ENCODE data around the gene RPL22. TPM values are rescaled to one million over a fixed set of nuclear protein-coding genes. Genes with fewer than 3 reads are reported as not detected.

RPL22 gene
- 100 to 1,000 TPM; 258 to 298 TPM for total RNA-seq

GRCh38 chr1:6199298-6200187 lies at the start of gene RPL22:
TSS of gene RPL22 (minus strand) at chr1:6199595. CDS start at chr1:6199573, 22 bp downstream.
- Mint-ChIP-seq H3K27me3 (no peaks in the 10 kb centered on the region), H3K27ac (peak within 1 kb of the TSS; percentile 87), H3K36me3 (ENCODE audit: low read depth) (peaks cover 27% of the 10 kb centered on the region), H3K4me3 (peak within 1 kb of the TSS; percentile 81), H3K4me1 (peaks cover 43% of the 10 kb centered on the region), H3K9me3 (no peaks in the 10 kb centered on the region)
- CTCF ChIA-PET, result interaction anchor here (0.7 to 1.8 kb wide), 6 partner anchors 10 to 222 kb away, joined by 3 to 6 read pairs (median 4); no protein-coding TSS in a partner anchor
- DNase-seq, result peak; percentile 99
- POLR2A ChIA-PET, result interaction anchor here (0.6 to 2.4 kb wide), 12 partner anchors 9 to 217 kb away, joined by 3 to 7 read pairs (median 4); partner anchors contain the start of genes ACOT7, ICMT and NPHP4

GRCh38 chr1:6248161-6248776 lies 48.9 kb upstream of the RPL22 start:
- peaks cover 60% of the 10 kb centered on the region for H3K27me3 Mint-ChIP-seq
- no peak for DNase-seq
- POLR2A ChIA-PET, result interaction anchor here (0.7 to 1.3 kb wide), 2 partner anchors 157 to 166 kb away, joined by 3 read pairs; no protein-coding TSS in a partner anchor
- H3K36me3 Mint-ChIP-seq (ENCODE audit: low read depth), result no peaks in the 10 kb centered on the region
- H3K27ac Mint-ChIP-seq, result no peak overlapping the region
- H3K4me3 Mint-ChIP-seq, result no peak overlapping the region
- no peaks in the 10 kb centered on the region for H3K9me3 Mint-ChIP-seq
- CTCF ChIA-PET, result interaction anchor here (0.9 to 4.2 kb wide), 10 partner anchors 42 to 212 kb away, joined by 3 to 61 read pairs (median 7); partner anchors contain the start of gene RNF207
- H3K4me1 Mint-ChIP-seq, result peaks cover 20% of the 10 kb centered on the region

- POLR2A ChIA-PET, result interaction anchor here (0.7 to 2.5 kb wide), 4 partner anchors 12 to 167 kb away, joined by 3 to 12 read pairs (median 6); partner anchors contain the start of genes ACOT7 and ICMT
- Mint-ChIP-seq H3K9me3 (no peaks in the 10 kb centered on the region), H3K36me3 (ENCODE audit: low read depth) (no peaks in the 10 kb centered on the region), H3K27ac (no peak overlapping the region), H3K4me3 (no peak overlapping the region), H3K27me3 (peaks cover 62% of the 10 kb centered on the region), H3K4me1 (peaks cover 20% of the 10 kb centered on the region)
- CTCF ChIA-PET, result interaction anchor here (0.8 to 4.2 kb wide), 17 partner anchors 10 to 192 kb away, joined by 3 to 61 read pairs (median 8); partner anchors contain the start of genes ACOT7, GPR153, ICMT and RNF207
- no peak for DNase-seq
Observed at GRCh38 chr1:6247651-6248050, 48.3 kb upstream of the RPL22 start.

GRCh38 chr1:6246497-6247467 lies 47.4 kb upstream of the RPL22 start:
- POLR2A ChIA-PET, result interaction anchor here (0.9 to 2.5 kb wide), 7 partner anchors 11 to 213 kb away, joined by 3 to 12 read pairs (median 5); partner anchors contain the start of genes ACOT7 and ICMT
- no peak overlapping the region for H3K27ac Mint-ChIP-seq

GRCh38 chr1:6245869-6246496 lies 46.6 kb upstream of the RPL22 start:
- peak; percentile 71 for DNase-seq
- Mint-ChIP-seq H3K27me3 (peaks cover 61% of the 10 kb centered on the region), H3K4me3 (peak overlapping the region; percentile 12), H3K36me3 (ENCODE audit: low read depth) (no peaks in the 10 kb centered on the region), H3K4me1 (peaks cover 24% of the 10 kb centered on the region), H3K9me3 (no peaks in the 10 kb centered on the region), H3K27ac (no peak overlapping the region)
- ChIA-PET POLR2A (interaction anchor here (0.9 to 2.5 kb wide), 7 partner anchors 10 to 214 kb away, joined by 3 to 12 read pairs (median 5); partner anchors contain the start of genes ACOT7 and ICMT), CTCF (interaction anchor here (0.7 to 4.2 kb wide), 31 partner anchors 8 to 245 kb away, joined by 3 to 61 read pairs (median 7); partner anchors contain the start of genes ACOT7, ESPN, GPR153 and ICMT)

More at GRCh38 chr1:6246497-6247467, 47.4 kb upstream of the RPL22 start:
- peak; percentile 82 for DNase-seq
- H3K9me3 Mint-ChIP-seq, result no peaks in the 10 kb centered on the region
- H3K4me1 Mint-ChIP-seq, result peaks cover 18% of the 10 kb centered on the region
- H3K27me3 Mint-ChIP-seq, result peaks cover 59% of the 10 kb centered on the region
- CTCF ChIA-PET, result interaction anchor here (0.7 to 4.2 kb wide), 36 partner anchors 9 to 399 kb away, joined by 3 to 61 read pairs (median 6); partner anchors contain the start of genes ACOT7, ESPN, GPR153 and ICMT
- H3K4me3 Mint-ChIP-seq, result peak overlapping the region; percentile 70
- no peaks in the 10 kb centered on the region for H3K36me3 Mint-ChIP-seq (ENCODE audit: low read depth)

GRCh38 chr1:6245086-6245868 lies 45.9 kb upstream of the RPL22 start:
- H3K27ac Mint-ChIP-seq, result no peak overlapping the region
- POLR2A ChIA-PET, result interaction anchor here (1.1 to 2.5 kb wide), 5 partner anchors 9 to 149 kb away, joined by 3 to 12 read pairs (median 7); partner anchors contain the start of genes ACOT7 and ICMT

GRCh38 chr1:6244401-6245049 lies 45.1 kb upstream of the RPL22 start:
- Mint-ChIP-seq H3K36me3 (ENCODE audit: low read depth) (no peaks in the 10 kb centered on the region), H3K4me1 (peaks cover 22% of the 10 kb centered on the region), H3K9me3 (no peaks in the 10 kb centered on the region), H3K27ac (no peak overlapping the region), H3K27me3 (peaks cover 61% of the 10 kb centered on the region), H3K4me3 (peak overlapping the region; percentile 15)
- CTCF ChIA-PET, result interaction anchor here (0.5 to 3.7 kb wide), 13 partner anchors 9 to 215 kb away, joined by 3 to 16 read pairs (median 3); partner anchors contain the start of genes ICMT and RNF207
- POLR2A ChIA-PET, result interaction anchor here (1.3 kb wide), 1 partner anchor 8 kb away, joined by 7 read pairs; the partner anchor contains the start of gene ICMT
- no peak for DNase-seq

More at GRCh38 chr1:6245086-6245868, 45.9 kb upstream of the RPL22 start:
- Mint-ChIP-seq H3K4me1 (peaks cover 24% of the 10 kb centered on the region), H3K9me3 (no peaks in the 10 kb centered on the region), H3K27me3 (peaks cover 59% of the 10 kb centered on the region), H3K4me3 (no peak overlapping the region), H3K36me3 (ENCODE audit: low read depth) (no peaks in the 10 kb centered on the region)
- peak; percentile 83 for DNase-seq
- CTCF ChIA-PET, result interaction anchor here (0.5 to 4.2 kb wide), 30 partner anchors 9 to 245 kb away, joined by 3 to 61 read pairs (median 6); partner anchors contain the start of genes ACOT7, ESPN, GPR153 and ICMT

- DNase-seq, result no peak
- Mint-ChIP-seq H3K27ac (no peak within 1 kb of the TSS), H3K27me3 (peaks cover 66% of the 10 kb centered on the region), H3K4me3 (peak within 1 kb of the TSS; percentile 15), H3K9me3 (no peaks in the 10 kb centered on the region), H3K36me3 (ENCODE audit: low read depth) (no peaks in the 10 kb centered on the region), H3K4me1 (peaks cover 22% of the 10 kb centered on the region)
- POLR2A ChIA-PET, result interaction anchor here (1.3 kb wide), 1 partner anchor 8 kb away, joined by 7 read pairs; the partner anchor contains the start of gene ICMT
- CTCF ChIA-PET, result interaction anchor here (1.6 to 1.7 kb wide), 2 partner anchors 11 to 135 kb away, joined by 4 to 7 read pairs; no protein-coding TSS in a partner anchor
Observed at GRCh38 chr1:6243993-6244392, 44.6 kb upstream of the RPL22 start, which contains the start of gene HES3. TSS of gene HES3 (plus strand) at chr1:6244179. CDS start at chr1:6244366, 187 bp downstream.

GRCh38 chr1:6243053-6243834 lies 43.8 kb upstream of the RPL22 start:
- H3K27ac Mint-ChIP-seq, result no peak overlapping the region
- no peaks in the 10 kb centered on the region for H3K36me3 Mint-ChIP-seq (ENCODE audit: low read depth)
- ChIA-PET CTCF (interaction anchor here (1.2 to 1.3 kb wide), 2 partner anchors 33 to 163 kb away, joined by 3 read pairs; no protein-coding TSS in a partner anchor), POLR2A (interaction anchor here (1.6 kb wide), 1 partner anchor 150 kb away, joined by 6 read pairs; the partner anchor contains the start of gene ACOT7)
- H3K9me3 Mint-ChIP-seq, result no peaks in the 10 kb centered on the region
- no peak for DNase-seq
- peaks cover 24% of the 10 kb centered on the region for H3K4me1 Mint-ChIP-seq
- peaks cover 62% of the 10 kb centered on the region for H3K27me3 Mint-ChIP-seq
- no peak overlapping the region for H3K4me3 Mint-ChIP-seq
